Measurements from ENCODE around the gene CLEC1A.

Gene CLEC1A

GRCh38 chr12:10136637-10137205 lies 37.9 kb upstream of the CLEC1A start:
- Histone ChIP-seq H3K79me2 (ENCODE audit: low read length) (no peaks in the 10 kb centered on the region), H2AFZ (ENCODE audit: low read depth, low read length) (no peak overlapping the region), H3K9ac (ENCODE audit: low read length) (no peak overlapping the region), H3K9me3 (ENCODE audit: insufficient read depth, low read length) (no peaks in the 10 kb centered on the region), H3K4me1 (ENCODE audit: low read length) (no peaks in the 10 kb centered on the region), H3K36me3 (replicated peaks; ENCODE audit: low read depth, low read length) (no peaks in the 10 kb centered on the region), H4K20me1 (ENCODE audit: insufficient read depth, low read length) (no peaks in the 10 kb centered on the region), H3K27ac (ENCODE audit: low read length) (no peak overlapping the region), H3K27me3 (ENCODE audit: low read depth, low read length) (peaks cover 36% of the 10 kb centered on the region), H3K4me2 (ENCODE audit: low read length) (no peak overlapping the region), H3K4me3 (ENCODE audit: low read length) (no peak overlapping the region)
- TF ChIP-seq, protein P1, sequence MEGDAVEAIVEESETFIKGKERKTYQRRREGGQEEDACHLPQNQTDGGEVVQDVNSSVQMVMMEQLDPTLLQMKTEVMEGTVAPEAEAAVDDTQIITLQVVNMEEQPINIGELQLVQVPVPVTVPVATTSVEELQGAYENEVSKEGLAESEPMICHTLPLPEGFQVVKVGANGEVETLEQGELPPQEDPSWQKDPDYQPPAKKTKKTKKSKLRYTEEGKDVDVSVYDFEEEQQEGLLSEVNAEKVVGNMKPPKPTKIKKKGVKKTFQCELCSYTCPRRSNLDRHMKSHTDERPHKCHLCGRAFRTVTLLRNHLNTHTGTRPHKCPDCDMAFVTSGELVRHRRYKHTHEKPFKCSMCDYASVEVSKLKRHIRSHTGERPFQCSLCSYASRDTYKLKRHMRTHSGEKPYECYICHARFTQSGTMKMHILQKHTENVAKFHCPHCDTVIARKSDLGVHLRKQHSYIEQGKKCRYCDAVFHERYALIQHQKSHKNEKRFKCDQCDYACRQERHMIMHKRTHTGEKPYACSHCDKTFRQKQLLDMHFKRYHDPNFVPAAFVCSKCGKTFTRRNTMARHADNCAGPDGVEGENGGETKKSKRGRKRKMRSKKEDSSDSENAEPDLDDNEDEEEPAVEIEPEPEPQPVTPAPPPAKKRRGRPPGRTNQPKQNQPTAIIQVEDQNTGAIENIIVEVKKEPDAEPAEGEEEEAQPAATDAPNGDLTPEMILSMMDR (IDR thresholded peaks at IDR 0.05; ENCODE audit: low read depth, low read length), result no peak
- no peak for TF ChIP-seq EZH2phosphoT487 (IDR thresholded peaks at IDR 0.05; ENCODE audit: low read depth)

GRCh38 chr12:10135126-10135525 lies 36.3 kb upstream of the CLEC1A start:
- H3K79me2 ChIP-seq (ENCODE audit: low read length), result no peaks in the 10 kb centered on the region
- peaks cover 13% of the 10 kb centered on the region for H3K4me1 ChIP-seq (ENCODE audit: low read length)
- H2AFZ ChIP-seq (ENCODE audit: low read depth, low read length), result no peak overlapping the region
- H3K9me3 ChIP-seq (ENCODE audit: insufficient read depth, low read length), result no peaks in the 10 kb centered on the region
- H3K36me3 ChIP-seq (replicated peaks; ENCODE audit: low read depth, low read length), result no peaks in the 10 kb centered on the region
- H3K27ac ChIP-seq (ENCODE audit: low read length), result no peak overlapping the region
- TF ChIP-seq, protein P1 (IDR thresholded peaks at IDR 0.05; ENCODE audit: low read depth, low read length), result no peak
- no peak for TF ChIP-seq EZH2phosphoT487 (IDR thresholded peaks at IDR 0.05; ENCODE audit: low read depth)
- H3K9ac ChIP-seq (ENCODE audit: low read length), result no peak overlapping the region
- H3K27me3 ChIP-seq (ENCODE audit: low read depth, low read length), result peaks cover 40% of the 10 kb centered on the region
- H4K20me1 ChIP-seq (ENCODE audit: insufficient read depth, low read length), result no peaks in the 10 kb centered on the region
- no peak overlapping the region for H3K4me3 ChIP-seq (ENCODE audit: low read length)
- H3K4me2 ChIP-seq (ENCODE audit: low read length), result no peak overlapping the region

DNA sequence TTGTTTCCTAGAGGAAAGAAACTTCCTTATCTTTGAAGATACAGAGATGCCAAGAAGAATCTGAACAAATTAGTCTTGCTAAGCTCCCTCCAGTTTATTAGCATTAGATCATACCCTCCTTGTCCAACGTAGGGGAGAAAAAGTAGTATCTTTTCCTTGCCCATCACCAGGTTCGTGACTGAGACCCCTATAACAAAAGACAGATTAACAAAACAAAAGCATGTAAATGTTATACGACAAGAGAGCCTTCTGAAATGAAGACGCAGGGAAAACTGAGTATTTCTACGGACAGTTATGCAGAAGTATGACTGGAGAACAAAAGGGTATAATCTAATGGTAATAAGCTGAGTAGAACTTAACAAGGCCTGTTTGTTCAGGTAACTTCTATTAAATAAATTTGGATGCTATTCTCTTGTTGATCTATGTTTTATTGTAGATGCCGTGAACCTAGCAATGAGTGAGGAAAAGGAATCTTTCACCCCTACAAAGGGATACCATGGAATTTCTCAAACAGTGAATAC lies 34.1 kb upstream of the CLEC1A start:
- Histone ChIP-seq H3K36me3 (replicated peaks; ENCODE audit: low read depth, low read length) (no peaks in the 10 kb centered on the region), H3K9me3 (ENCODE audit: insufficient read depth, low read length) (no peaks in the 10 kb centered on the region), H3K4me1 (ENCODE audit: low read length) (peaks cover 33% of the 10 kb centered on the region), H3K27ac (ENCODE audit: low read length) (no peak overlapping the region), H3K79me2 (ENCODE audit: low read length) (no peaks in the 10 kb centered on the region), H3K4me3 (ENCODE audit: low read length) (no peak overlapping the region), H3K4me2 (ENCODE audit: low read length) (no peak overlapping the region), H3K27me3 (ENCODE audit: low read depth, low read length) (peaks cover 54% of the 10 kb centered on the region), H4K20me1 (ENCODE audit: insufficient read depth, low read length) (no peaks in the 10 kb centered on the region), H3K9ac (ENCODE audit: low read length) (no peak overlapping the region), H2AFZ (ENCODE audit: low read depth, low read length) (no peak overlapping the region)
- TF ChIP-seq EZH2phosphoT487 (IDR thresholded peaks at IDR 0.05; ENCODE audit: low read depth), result no peak
- TF ChIP-seq, protein P1 (IDR thresholded peaks at IDR 0.05; ENCODE audit: low read depth, low read length), result no peak

DNA sequence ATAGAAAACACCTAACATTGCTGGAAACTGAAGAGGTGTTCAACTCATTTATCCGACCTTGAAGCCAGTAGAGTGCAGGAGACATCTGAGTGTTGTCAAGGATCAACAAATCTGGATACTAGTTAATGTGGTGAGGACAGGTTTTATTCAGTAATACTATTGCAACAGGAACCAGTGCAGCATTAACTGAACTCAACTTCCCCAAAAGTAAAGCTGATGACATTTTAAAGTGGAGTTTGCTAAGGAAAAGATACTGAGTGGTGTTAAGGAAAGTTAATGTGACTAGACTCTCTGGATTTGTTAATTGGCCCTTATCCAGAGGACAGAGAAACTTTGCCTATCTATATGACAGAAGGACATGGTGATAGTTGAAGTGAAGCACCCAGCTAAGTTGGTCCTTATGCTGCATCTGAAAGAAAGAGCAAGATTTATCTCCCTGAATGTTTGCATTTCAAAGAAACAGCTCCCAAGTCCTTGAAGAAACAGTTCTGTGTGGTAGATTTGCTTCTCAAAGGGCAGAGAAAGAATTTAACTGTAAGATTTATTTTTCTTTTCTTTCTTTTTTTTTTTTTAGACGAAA lies 32.4 kb upstream of the CLEC1A start:
- Histone ChIP-seq H3K4me3 (ENCODE audit: low read length) (no peak overlapping the region), H4K20me1 (ENCODE audit: insufficient read depth, low read length) (no peaks in the 10 kb centered on the region), H2AFZ (ENCODE audit: low read depth, low read length) (no peak overlapping the region), H3K79me2 (ENCODE audit: low read length) (no peaks in the 10 kb centered on the region), H3K36me3 (replicated peaks; ENCODE audit: low read depth, low read length) (no peaks in the 10 kb centered on the region), H3K27me3 (ENCODE audit: low read depth, low read length) (peaks cover 54% of the 10 kb centered on the region), H3K27ac (ENCODE audit: low read length) (no peak overlapping the region), H3K9ac (ENCODE audit: low read length) (no peak overlapping the region), H3K4me2 (ENCODE audit: low read length) (peak overlapping the region; percentile 55), H3K4me1 (ENCODE audit: low read length) (peaks cover 33% of the 10 kb centered on the region), H3K9me3 (ENCODE audit: insufficient read depth, low read length) (no peaks in the 10 kb centered on the region)
- TF ChIP-seq, protein P1 (IDR thresholded peaks at IDR 0.05; ENCODE audit: low read depth, low read length), result no peak
- TF ChIP-seq EZH2phosphoT487 (IDR thresholded peaks at IDR 0.05; ENCODE audit: low read depth), result no peak
